Body of pancreas (tissue), 4 donors: Measurements from ENCODE around the gene AKAP8. TPM values are rescaled to one million over a fixed set of nuclear protein-coding genes. Genes with fewer than 3 reads are reported as not detected.

Source experiments
- ATAC-seq: fragments of 150-250 bp; one replicate; pipeline ENCODE4 v1.9.1; 2016
- DNase-seq, 4 donors: peaks; one replicate each; pipeline ENCODE4 v3.0.0-alpha.2; 2019
- H3K27ac ChIP-seq, 4 donors: fragments of 200-600 bp; sonication (generic); 1 replicate in 3 of 4; 2 replicates in 1 of 4; pipeline versions ENCODE4 v1.5.1 to v1.6.1; 2016 to 2019; ENCODE audit warnings: mild to moderate bottlenecking in 1 of 4, mixed read lengths in 1 of 4, moderate library complexity in 1 of 4
- H3K27me3 ChIP-seq, 2 donors: fragments of 200-600 bp; sonication (generic); one replicate each; pipeline ENCODE4 v1.6.0; 2016; ENCODE audit warnings: mild to moderate bottlenecking in 1 of 2
- H3K36me3 ChIP-seq, 2 donors: fragments of 200-600 bp; sonication (generic); replicated peaks in 1 of 2; 2 replicates each; pipeline ENCODE4 v1.5.1; 2016; ENCODE audit warnings: low read depth in 2 of 2; ENCODE audit not compliant: insufficient read depth in 1 of 2
- H3K4me1 ChIP-seq: fragments of 200-600 bp; sonication (generic); one replicate; pipeline ENCODE4 v1.6.0; 2016
- H3K4me3 ChIP-seq, 2 donors: fragments of 200-600 bp; sonication (generic); 1 replicate in 1 of 2; 2 replicates in 1 of 2; pipeline ENCODE4 v1.5.1; 2016 to 2019
- H3K9me3 ChIP-seq, 3 donors: fragments of 200-600 bp; sonication (generic); 1 replicate in 2 of 3; 2 replicates in 1 of 3; pipeline ENCODE4 v1.5.1; 2016
- POLR2A ChIP-seq, 3 donors: fragments of 450-650 bp; IDR thresholded peaks; one replicate each; pipeline ENCODE4 v1.6.1; 2016; ENCODE audit warnings: antibody characterized with exemption in 3 of 3, mild to moderate bottlenecking in 2 of 3
- WGBS, 2 donors: methylation state at CpG; one replicate each; pipeline ENCODE4 v1.1.5; 2017; 5-methylcytosine and 5-hydroxymethylcytosine counted together
- intact Hi-C: fragments of 100-400 bp; cut with DNase I; formaldehyde crosslinking; loops from one replicate; pipeline ENCODE4 v1.15.1; 2023
- total RNA-seq, 2 donors: library from RNA; depleted of rRNA; stranded (reverse); fragments of >200 nt; gene quantifications; one replicate each; pipeline ENCODE4 v1.1.0, GENCODE V29; 2016
- TF ChIP-seq, protein P1 (sequence below), 7 experiments: fragments of 450-650 bp in 4 of 7; fragments of 200-600 bp in 3 of 7; sonication (generic) in 3 of 7; IDR thresholded peaks; one replicate each; pipeline ENCODE4 v1.5.1; 2016 to 2019; ENCODE audit warnings: antibody characterized with exemption in 7 of 7

AKAP8 gene
- total RNA-seq, 2 donors from 2014 or later = 11.2 to 19.4 TPM

DNA sequence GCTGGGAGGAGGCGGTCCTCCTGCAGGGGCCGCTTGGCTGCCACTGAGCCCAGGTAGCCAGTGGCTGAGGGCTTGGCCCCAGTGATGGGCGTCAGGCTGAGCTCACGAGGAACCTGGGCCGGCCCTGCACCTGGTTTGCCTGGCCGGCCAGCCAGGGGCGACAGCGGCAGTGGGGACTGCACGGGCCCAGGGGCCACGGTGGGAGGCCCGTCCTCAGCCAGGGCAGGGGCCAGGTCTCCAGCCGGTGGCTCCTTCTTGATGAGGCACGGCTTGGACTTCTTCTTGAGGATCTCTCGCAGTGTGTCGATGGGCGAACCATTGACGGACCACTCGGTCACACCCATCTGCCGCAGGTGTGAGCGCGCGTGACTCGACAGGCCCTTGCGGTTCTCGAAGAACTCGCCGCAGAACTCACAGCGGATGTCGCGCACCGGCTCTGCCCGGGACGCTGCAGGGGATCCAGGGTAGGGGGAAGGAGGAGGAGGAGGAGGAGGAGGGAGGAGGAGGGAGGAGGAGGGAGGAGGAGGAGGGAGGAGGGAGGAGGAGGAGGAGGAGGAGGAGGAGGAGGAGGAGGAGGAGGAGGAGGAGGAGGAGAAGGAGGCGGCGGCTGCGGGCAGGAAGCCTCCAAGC is 45.8 kb upstream of the AKAP8 start:
- TF ChIP-seq, protein P1, sequence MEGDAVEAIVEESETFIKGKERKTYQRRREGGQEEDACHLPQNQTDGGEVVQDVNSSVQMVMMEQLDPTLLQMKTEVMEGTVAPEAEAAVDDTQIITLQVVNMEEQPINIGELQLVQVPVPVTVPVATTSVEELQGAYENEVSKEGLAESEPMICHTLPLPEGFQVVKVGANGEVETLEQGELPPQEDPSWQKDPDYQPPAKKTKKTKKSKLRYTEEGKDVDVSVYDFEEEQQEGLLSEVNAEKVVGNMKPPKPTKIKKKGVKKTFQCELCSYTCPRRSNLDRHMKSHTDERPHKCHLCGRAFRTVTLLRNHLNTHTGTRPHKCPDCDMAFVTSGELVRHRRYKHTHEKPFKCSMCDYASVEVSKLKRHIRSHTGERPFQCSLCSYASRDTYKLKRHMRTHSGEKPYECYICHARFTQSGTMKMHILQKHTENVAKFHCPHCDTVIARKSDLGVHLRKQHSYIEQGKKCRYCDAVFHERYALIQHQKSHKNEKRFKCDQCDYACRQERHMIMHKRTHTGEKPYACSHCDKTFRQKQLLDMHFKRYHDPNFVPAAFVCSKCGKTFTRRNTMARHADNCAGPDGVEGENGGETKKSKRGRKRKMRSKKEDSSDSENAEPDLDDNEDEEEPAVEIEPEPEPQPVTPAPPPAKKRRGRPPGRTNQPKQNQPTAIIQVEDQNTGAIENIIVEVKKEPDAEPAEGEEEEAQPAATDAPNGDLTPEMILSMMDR (IDR thresholded peaks at IDR 0.05) = no peak
- no peak for TF ChIP-seq POLR2A (IDR thresholded peaks at IDR 0.05)
- intact Hi-C loops = no loop called here
- 94 to 95% methylated on average over 20 to 35 of the region's 36 CpGs for WGBS, 2 donors
- no peak overlapping the region for H3K27ac ChIP-seq
- DNase-seq = no peak
- ATAC-seq = no peak
- H3K36me3 ChIP-seq = peaks cover 11 to 34% of the 10 kb centered on the region in 2 donors
- no peak overlapping the region for H3K4me3 ChIP-seq
- peaks cover 25% of the 10 kb centered on the region for H3K4me1 ChIP-seq
- H3K9me3 ChIP-seq = no peaks in the 10 kb centered on the region
- no peaks in the 10 kb centered on the region for H3K27me3 ChIP-seq

DNA sequence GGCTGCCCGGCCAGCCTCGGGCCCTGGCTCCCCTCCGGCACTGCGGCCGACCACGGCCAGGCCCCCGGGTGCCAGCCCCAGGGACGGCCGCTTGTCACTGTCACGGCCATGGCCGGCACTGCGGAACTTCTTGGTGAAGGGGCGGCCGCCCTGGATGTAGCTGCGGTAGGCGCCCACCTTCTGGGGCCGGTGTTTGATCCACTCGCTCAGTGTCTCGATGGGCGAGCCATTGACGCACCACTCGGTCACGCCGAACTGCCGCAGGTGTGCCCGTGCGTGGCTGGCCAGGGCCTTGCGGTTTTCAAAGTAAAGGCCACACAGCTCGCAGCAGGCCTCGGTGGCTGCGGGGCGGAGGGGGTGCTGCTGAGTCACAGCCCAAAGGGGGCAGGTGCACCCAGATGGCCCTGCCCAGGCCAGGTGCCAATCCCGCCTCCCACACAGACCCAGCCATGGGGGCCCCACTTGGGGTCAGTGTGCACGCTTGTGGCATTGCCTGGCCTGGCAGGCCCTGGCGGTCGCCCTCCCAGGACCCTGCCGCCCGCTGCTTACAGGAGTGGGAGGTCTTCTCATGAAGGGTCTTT is 45.2 kb upstream of the AKAP8 start:
- H3K9me3 ChIP-seq = no peaks in the 10 kb centered on the region
- 94 to 99% methylated on average over 20 to 21 of the region's 38 CpGs for whole genome bisulfite sequencing, 2 donors
- no peak overlapping the region for H3K4me3 ChIP-seq
- H3K27ac ChIP-seq = no peak overlapping the region
- no peak for ATAC-seq
- peaks cover 11 to 34% of the 10 kb centered on the region in 2 donors for H3K36me3 ChIP-seq
- H3K4me1 ChIP-seq = peaks cover 21% of the 10 kb centered on the region
- no peak for TF ChIP-seq POLR2A (IDR thresholded peaks at IDR 0.05)
- TF ChIP-seq, protein P1 (IDR thresholded peaks at IDR 0.05) = no peak
- no peak for DNase-seq
- intact Hi-C loops = no loop called here
- no peaks in the 10 kb centered on the region for H3K27me3 ChIP-seq

- Histone ChIP-seq H3K27ac (no peak overlapping the region), H3K27me3 (no peaks in the 10 kb centered on the region), H3K9me3 (no peaks in the 10 kb centered on the region), H3K4me3 (no peak overlapping the region), H3K4me1 (peaks cover 22% of the 10 kb centered on the region), H3K36me3 (peaks cover 11 to 34% of the 10 kb centered on the region in 2 donors)
- intact Hi-C loops = no loop called here
- ATAC-seq = no peak
- WGBS, 2 donors = 94 to 99% methylated on average over 10 to 12 of the region's 13 CpGs
- no peak for TF ChIP-seq POLR2A (IDR thresholded peaks at IDR 0.05)
- TF ChIP-seq, protein P1 (IDR thresholded peaks at IDR 0.05) = no peak
- DNase-seq = no peak
These were observed 44.5 kb upstream of the AKAP8 start for GRCh38 chr19:15424121-15424520.

DNA sequence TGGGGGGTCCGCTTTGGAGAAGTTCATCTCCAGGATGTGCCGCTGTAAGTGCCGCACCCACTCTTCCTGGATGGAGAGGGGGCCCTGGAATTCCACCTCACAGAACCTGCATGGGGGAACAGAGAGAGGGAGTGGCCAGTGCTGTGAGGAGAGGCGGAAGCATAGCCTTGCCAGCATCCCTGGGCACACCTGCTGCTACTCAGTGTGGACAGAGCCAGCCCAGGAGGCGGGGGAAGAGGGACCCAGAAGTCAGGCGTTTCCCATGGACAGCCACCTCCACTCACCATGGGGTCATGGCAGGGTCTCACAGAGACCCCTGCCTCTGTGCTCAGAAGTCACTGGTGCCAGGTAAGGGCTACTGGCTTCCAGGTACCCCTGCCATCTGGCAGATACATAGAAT is 43.5 kb upstream of the AKAP8 start:
- Histone ChIP-seq H3K4me3 (no peak overlapping the region), H3K27me3 (no peaks in the 10 kb centered on the region), H3K27ac (no peak overlapping the region), H3K4me1 (peaks cover 22% of the 10 kb centered on the region), H3K36me3 (peaks cover 11 to 34% of the 10 kb centered on the region in 2 donors), H3K9me3 (no peaks in the 10 kb centered on the region)
- WGBS, 2 donors = 93 to 94% methylated on average over 2 to 6 of the region's 6 CpGs
- ATAC-seq (no peak), DNase-seq (no peak)
- no peak for TF ChIP-seq POLR2A (IDR thresholded peaks at IDR 0.05)
- TF ChIP-seq, protein P1 (IDR thresholded peaks at IDR 0.05) = no peak
- intact Hi-C loops = no loop called here
